Measurements from ENCODE around the gene CEACAM8.

CEACAM8 gene

DNA sequence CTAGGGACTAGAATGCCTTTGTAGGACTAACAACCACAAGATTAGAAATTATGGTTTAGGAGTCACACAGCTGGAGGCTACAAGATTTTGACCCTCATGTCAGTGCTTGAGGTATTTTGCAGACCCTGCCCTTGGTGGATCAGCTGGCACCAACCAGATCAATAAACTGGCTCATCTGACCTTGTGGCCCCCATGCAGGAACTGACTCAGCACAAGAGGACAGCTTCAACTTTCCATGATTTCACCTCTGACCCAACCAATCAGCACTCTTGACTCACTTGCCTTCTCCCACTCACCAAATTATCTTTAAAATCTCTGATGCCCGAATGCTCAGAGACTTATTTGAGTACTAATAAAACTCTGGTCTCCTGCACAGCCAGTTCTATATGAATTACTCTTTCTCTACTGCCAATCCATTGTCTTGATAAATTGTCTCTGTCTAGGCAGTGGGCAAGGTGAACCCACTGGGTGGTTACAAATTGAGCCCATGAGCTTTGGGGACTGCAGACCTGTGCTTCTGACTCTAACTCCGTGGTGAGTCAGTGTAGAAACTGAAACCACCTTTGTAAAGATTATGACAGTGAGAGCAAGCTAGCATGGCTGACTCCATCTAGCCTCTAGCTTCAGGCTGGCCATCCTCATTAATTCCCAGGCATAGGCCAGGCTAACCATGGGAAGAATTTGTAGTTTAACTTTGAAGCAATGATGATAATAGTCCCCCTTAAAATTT lies 33.9 kb upstream of the CEACAM8 start:
- Histone ChIP-seq H3K36me3 (ENCODE audit: control insufficient read depth in 2 of 2, insufficient read depth in 1 of 2, low read length in 2 of 2) (no peaks in the 10 kb centered on the region), H3K4me1 (ENCODE audit: control insufficient read depth, insufficient read depth, low read length) (no peaks in the 10 kb centered on the region; the same call in 1 of the 2 replicates), H3K9me3 (ENCODE audit: control insufficient read depth, insufficient read depth, low read depth, low read length) (no peaks in the 10 kb centered on the region), H3K27ac (ENCODE audit: extremely low read depth, low read depth, low read length) (no peak overlapping the region), H3K4me3 (ENCODE audit: low read depth, low read length) (no peak overlapping the region)
- CTCF ChIA-PET, result interaction anchor here (0.6 to 1.9 kb wide), 7 partner anchors 13 to 456 kb away, joined by 3 to 15 read pairs (median 3); no protein-coding TSS in a partner anchor
- TF ChIP-seq, protein P1, sequence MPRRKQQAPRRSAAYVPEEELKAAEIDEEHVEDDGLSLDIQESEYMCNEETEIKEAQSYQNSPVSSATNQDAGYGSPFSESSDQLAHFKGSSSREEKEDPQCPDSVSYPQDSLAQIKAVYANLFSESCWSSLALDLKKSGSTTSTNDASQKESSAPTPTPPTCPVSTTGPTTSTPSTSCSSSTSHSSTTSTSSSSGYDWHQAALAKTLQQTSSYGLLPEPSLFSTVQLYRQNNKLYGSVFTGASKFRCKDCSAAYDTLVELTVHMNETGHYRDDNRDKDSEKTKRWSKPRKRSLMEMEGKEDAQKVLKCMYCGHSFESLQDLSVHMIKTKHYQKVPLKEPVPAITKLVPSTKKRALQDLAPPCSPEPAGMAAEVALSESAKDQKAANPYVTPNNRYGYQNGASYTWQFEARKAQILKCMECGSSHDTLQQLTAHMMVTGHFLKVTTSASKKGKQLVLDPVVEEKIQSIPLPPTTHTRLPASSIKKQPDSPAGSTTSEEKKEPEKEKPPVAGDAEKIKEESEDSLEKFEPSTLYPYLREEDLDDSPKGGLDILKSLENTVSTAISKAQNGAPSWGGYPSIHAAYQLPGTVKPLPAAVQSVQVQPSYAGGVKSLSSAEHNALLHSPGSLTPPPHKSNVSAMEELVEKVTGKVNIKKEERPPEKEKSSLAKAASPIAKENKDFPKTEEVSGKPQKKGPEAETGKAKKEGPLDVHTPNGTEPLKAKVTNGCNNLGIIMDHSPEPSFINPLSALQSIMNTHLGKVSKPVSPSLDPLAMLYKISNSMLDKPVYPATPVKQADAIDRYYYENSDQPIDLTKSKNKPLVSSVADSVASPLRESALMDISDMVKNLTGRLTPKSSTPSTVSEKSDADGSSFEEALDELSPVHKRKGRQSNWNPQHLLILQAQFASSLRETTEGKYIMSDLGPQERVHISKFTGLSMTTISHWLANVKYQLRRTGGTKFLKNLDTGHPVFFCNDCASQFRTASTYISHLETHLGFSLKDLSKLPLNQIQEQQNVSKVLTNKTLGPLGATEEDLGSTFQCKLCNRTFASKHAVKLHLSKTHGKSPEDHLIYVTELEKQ (tag by site-specific recombination; IDR thresholded peaks at IDR 0.05; ENCODE audit: borderline replicate concordance), result no peak
- TF ChIP-seq ZNF19 (tag by site-specific recombination; IDR thresholded peaks at IDR 0.05; ENCODE audit: low read depth), result no peak
- TF ChIP-seq ZNF426 (tag by site-specific recombination; IDR thresholded peaks at IDR 0.05), result no peak
- no peak for TF ChIP-seq ZNF658 (tag by site-specific recombination; IDR thresholded peaks at IDR 0.05)
- TF ChIP-seq KLF8 (tag by site-specific recombination; IDR thresholded peaks at IDR 0.05), result no peak
- POLR2A ChIA-PET, result no interaction called here

DNA sequence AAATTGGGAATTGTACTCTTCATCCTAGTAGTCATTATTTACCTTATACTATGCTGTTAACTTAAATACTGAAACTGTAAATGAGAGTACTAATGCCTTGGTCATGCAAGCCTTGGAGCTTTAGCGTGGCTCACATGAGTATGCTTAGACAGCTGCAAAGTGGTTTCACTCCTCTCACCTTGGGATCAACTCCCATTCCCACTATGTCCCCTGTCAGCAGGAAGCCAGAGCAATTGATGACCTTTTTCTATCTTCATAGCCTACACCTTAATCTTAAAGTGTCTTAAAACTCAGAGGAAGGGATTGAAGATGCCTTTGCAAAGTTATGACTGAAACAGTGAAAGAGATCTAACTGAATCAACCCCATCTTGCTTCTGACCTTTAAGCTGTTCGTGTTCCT lies 33.2 kb upstream of the CEACAM8 start:
- ChIA-PET POLR2A (no interaction called here), CTCF (interaction anchor here (0.6 to 1.9 kb wide), 9 partner anchors 13 to 457 kb away, joined by 3 to 15 read pairs (median 3); no protein-coding TSS in a partner anchor)
- no peaks in the 10 kb centered on the region for H3K36me3 ChIP-seq (ENCODE audit: control insufficient read depth in 2 of 2, insufficient read depth in 1 of 2, low read length in 2 of 2)
- H3K27ac ChIP-seq (ENCODE audit: extremely low read depth, low read depth, low read length), result no peak overlapping the region
- no peaks in the 10 kb centered on the region for H3K9me3 ChIP-seq (ENCODE audit: control insufficient read depth, insufficient read depth, low read depth, low read length)
- H3K4me3 ChIP-seq (ENCODE audit: low read depth, low read length), result no peak overlapping the region
- no peaks in the 10 kb centered on the region; the same call in 1 of the 2 replicates for H3K4me1 ChIP-seq (ENCODE audit: control insufficient read depth, insufficient read depth, low read length)
- TF ChIP-seq, protein P2, sequence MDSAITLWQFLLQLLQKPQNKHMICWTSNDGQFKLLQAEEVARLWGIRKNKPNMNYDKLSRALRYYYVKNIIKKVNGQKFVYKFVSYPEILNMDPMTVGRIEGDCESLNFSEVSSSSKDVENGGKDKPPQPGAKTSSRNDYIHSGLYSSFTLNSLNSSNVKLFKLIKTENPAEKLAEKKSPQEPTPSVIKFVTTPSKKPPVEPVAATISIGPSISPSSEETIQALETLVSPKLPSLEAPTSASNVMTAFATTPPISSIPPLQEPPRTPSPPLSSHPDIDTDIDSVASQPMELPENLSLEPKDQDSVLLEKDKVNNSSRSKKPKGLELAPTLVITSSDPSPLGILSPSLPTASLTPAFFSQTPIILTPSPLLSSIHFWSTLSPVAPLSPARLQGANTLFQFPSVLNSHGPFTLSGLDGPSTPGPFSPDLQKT (IDR thresholded peaks at IDR 0.05; ENCODE audit: borderline replicate concordance, low read depth, low read length), result no peak

DNA sequence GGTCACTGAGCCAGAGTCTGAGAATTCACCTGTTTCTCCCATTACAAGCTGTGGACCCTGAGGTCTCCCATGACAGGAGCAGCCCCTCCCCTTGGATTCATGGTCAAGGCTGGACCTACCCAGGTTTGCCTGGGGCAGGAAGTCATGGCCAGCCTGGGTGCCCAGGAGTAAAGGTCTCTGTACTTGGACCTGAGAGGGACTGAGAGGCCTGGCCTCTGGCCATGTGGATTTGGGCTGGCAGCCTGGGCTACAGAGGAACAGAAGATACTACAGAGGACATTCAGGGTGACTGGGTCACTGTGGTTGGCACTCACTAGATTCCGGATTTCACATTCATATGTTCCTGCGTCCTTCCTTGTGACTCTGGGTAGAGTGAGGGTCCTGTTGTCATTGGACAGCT lies 31.5 kb upstream of the CEACAM8 start:
- ChIA-PET CTCF (interaction anchor here (0.7 to 1.9 kb wide), 3 partner anchors 9 to 248 kb away, joined by 3 to 14 read pairs (median 4); no protein-coding TSS in a partner anchor), POLR2A (no interaction called here)
- H3K27ac ChIP-seq (ENCODE audit: extremely low read depth, low read depth, low read length), result no peak overlapping the region
- no peaks in the 10 kb centered on the region; the same call in 1 of the 2 replicates for H3K4me1 ChIP-seq (ENCODE audit: control insufficient read depth, insufficient read depth, low read length)
- no peak overlapping the region for H3K4me3 ChIP-seq (ENCODE audit: low read depth, low read length)
- no peaks in the 10 kb centered on the region for H3K36me3 ChIP-seq (ENCODE audit: control insufficient read depth in 2 of 2, insufficient read depth in 1 of 2, low read length in 2 of 2)
- no peaks in the 10 kb centered on the region for H3K9me3 ChIP-seq (ENCODE audit: control insufficient read depth, insufficient read depth, low read depth, low read length)
- no peak for TF ChIP-seq CTCF (tag by site-specific recombination; IDR thresholded peaks at IDR 0.05)
- TF ChIP-seq PRDM2 (tag by site-specific recombination; IDR thresholded peaks at IDR 0.05; ENCODE audit: borderline replicate concordance), result no peak
- TF ChIP-seq ZNF571 (tag by site-specific recombination; IDR thresholded peaks at IDR 0.05), result no peak
- no peak for TF ChIP-seq HOXA7 (CRISPR knock-in tag; IDR thresholded peaks at IDR 0.05; ENCODE audit: borderline replicate concordance)
- TF ChIP-seq ZNF146 (tag by site-specific recombination; IDR thresholded peaks at IDR 0.05), result no peak
- no peak for TF ChIP-seq ZNF114 (tag by site-specific recombination; IDR thresholded peaks at IDR 0.05)
- no peak for TF ChIP-seq ZNF549 (tag by site-specific recombination; IDR thresholded peaks at IDR 0.05)
- TF ChIP-seq ZNF585B (tag by site-specific recombination; IDR thresholded peaks at IDR 0.05), result no peak
- TF ChIP-seq ZNF510 (tag by site-specific recombination; IDR thresholded peaks at IDR 0.05; ENCODE audit: insufficient replicate concordance), result no peak
- TF ChIP-seq ZNF529 (tag by site-specific recombination; IDR thresholded peaks at IDR 0.05; ENCODE audit: insufficient replicate concordance), result no peak
- no peak for TF ChIP-seq ZNF404 (tag by site-specific recombination; IDR thresholded peaks at IDR 0.05)
- TF ChIP-seq ZNF791 (tag by site-specific recombination; IDR thresholded peaks at IDR 0.05), result no peak

Data from HEK293 (cell line).